ENCODE measurements around the gene TXNIP.

DNA sequence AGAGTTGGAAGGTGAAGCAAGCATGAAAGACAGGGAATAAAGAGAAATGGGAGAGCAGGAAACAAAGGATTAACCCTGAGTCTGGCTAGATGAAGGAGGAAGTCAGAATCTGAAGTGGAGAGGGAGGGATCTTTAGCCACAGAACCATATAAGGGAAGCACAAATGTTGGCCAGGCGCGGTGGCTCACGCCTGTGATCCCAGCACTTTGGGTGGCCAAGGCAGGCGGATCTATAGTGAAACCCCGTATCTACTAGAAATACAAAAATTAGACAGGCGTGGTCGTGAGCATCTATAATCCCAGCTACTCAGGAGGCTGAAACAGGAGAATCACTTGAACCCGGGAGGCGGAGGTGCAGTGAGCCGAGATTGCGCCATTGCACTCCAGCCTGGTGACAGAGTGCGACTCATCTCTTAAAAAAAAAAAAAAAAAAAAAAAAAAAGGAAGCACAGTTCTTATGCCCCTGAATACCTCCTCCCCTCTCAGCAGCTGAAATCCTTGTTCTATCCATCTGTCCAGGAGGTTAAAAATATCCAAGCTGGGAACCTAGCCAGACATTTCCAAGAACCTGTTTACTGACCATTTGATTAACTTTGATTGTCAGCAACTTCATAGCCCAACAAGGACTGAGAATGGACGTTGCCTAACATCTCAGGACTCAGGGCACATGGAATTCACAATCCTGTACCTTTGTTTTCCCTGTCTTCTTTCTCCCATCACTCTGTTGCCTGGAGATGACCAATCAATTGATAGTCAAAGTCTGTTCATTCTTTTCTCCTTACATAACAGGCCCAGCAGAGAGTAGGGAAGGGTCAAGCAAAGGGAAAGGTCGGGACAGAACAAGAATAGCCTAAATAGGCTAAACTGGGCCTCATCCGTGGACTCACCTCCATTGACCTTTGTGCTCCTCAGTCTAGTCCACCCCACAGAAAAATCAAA is 10.6 kb downstream of the TXNIP start:
- TF ChIP-seq, protein P1, sequence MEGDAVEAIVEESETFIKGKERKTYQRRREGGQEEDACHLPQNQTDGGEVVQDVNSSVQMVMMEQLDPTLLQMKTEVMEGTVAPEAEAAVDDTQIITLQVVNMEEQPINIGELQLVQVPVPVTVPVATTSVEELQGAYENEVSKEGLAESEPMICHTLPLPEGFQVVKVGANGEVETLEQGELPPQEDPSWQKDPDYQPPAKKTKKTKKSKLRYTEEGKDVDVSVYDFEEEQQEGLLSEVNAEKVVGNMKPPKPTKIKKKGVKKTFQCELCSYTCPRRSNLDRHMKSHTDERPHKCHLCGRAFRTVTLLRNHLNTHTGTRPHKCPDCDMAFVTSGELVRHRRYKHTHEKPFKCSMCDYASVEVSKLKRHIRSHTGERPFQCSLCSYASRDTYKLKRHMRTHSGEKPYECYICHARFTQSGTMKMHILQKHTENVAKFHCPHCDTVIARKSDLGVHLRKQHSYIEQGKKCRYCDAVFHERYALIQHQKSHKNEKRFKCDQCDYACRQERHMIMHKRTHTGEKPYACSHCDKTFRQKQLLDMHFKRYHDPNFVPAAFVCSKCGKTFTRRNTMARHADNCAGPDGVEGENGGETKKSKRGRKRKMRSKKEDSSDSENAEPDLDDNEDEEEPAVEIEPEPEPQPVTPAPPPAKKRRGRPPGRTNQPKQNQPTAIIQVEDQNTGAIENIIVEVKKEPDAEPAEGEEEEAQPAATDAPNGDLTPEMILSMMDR (conservative IDR thresholded peaks at IDR 0.05), result no peak
- no peak for TF ChIP-seq EZH2 (IDR thresholded peaks at IDR 0.05; ENCODE audit: low read depth)
